Raji (cell line): ENCODE results near the gene IL17RA.

Experiments used
- POLR2A ChIP-seq: IDR thresholded peaks from 2 replicates; pipeline ENCODE4 v1.6.1; 2011; ENCODE audit warnings: low read depth, low read length, control low read depth; ENCODE audit not compliant: insufficient read depth

Gene IL17RA

DNA sequence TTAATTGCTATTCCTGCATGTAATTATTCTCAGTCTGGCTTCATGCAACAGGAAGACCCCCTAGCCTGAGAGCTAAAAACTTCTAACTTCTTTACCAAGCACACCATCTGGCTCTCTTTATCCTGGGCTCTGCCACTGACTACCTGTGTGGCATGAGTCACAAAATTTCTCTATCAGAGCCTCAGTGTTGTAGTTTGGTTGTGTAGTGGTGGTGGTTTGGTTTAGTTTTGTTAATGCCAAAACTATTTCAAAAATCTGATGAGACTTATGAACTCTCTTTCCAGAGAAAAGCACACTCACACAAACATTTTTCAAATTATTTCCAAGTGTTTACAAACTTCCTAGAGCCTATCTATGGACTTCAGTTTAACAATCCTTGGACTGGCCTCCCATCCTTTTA is 7.5 kb upstream of the IL17RA start:
- TF ChIP-seq POLR2A = no peak

DNA sequence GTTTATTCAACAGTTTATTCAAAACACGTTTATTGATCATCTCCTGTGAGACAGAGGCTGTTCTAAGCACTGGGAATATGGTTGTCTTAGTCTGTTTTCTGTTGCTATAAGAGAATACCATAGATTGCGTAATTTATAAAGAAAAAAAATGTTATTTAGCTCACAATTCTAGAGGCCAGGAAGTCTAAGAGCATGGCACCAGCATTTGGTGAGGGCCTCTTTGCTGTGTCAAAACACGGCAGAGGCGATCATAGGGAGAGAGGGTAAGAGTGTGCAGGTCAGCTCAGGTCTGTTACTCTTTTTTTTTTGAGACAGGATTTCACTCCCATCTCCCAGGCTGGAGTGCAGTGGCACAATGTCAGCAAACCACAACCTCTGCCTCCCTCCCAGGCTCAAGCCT is 5.2 kb upstream of the IL17RA start:
- TF ChIP-seq POLR2A = no peak

DNA sequence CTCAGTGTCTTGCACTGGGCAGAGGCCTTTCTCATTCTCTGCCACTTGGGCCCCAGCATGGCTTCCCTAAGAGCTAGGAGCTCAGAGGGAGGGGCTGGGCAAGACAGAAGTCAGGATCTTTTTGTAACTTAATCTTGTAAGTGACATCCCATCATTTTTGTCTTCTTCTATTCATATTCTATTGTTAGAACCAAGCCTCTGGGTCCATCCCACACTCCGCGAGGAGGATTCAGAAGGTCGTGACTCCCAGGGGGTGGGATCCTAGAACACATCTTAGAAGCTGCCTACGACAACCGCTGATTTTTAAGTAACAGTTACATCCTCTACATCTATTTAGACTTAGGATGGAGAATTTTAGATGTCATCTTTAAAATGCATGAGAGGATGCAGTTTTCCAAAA is 1.5 kb upstream of the IL17RA start:
- no peak for TF ChIP-seq POLR2A

DNA sequence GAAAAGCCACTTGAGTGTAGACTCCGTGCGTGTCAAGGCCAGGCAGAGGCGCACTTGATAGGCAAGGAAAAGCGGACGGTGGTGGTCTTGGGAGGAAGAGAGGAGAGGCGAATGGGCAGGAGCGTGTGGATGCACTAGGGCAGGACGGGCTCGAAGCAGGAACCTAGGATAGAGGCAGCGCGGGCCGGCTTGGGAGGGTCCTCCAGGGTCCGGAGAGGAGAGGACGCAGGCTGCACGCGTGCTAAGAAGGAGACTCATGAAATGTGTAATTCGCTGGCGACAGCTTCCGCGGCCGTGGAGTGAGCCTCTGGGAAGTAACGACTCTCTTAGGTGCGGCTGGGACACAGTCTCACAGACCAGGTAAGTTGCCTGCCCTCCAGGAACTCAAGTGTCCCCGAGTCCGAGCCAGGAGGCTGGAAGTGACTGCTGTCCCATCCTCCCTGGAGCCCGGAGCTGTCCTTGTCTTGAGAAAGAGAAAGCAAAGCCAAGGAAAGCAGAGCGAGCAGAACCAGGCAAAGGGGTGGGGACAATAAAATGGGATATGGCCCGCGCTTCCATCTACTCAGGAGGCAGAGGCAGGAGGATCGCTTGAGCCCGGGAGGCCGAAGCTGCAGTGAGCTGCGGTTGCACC is 874 bp upstream of the IL17RA start:
- no peak for TF ChIP-seq POLR2A

GRCh38 chr22:17085277-17086181 is 729 bp downstream of the IL17RA start:
- no peak for TF ChIP-seq POLR2A

GRCh38 chr22:17086296-17086695 is 1.5 kb downstream of the IL17RA start:
- no peak for TF ChIP-seq POLR2A

GRCh38 chr22:17086788-17087497 is 2.1 kb downstream of the IL17RA start:
- TF ChIP-seq POLR2A = no peak

DNA sequence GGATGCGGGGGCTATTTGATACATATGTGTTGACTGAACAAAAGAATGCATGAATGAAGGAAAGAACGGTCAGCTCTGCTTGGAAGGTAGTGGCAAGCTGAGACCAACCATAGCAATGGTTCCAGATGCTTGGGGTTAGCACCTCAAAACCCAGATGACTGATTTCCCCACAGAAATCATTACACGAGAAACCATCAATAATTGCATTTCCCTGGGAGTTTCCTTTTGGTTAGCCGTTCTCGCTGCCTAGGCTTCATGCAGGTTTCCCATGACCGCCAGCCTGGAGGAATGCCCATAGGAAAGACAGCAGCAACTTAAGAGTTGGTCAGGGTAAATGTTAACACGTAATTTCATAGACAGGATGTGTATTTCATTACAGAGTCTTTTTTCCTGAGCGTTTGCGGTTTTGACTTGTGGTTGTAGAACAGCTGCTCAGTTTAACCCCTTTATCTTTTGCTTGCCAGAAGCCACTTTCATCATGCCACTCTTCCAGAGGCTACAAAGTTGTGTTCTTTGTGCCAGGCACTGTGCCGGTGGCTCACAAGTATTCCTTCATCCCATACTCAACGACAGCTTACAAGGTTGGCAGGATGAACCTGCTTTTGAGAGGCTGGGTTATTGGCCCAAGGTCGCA is 2.8 kb downstream of the IL17RA start:
- no peak for TF ChIP-seq POLR2A

- TF ChIP-seq POLR2A = no peak
Measured at GRCh38 chr22:17090550-17090949, 5.8 kb downstream of the IL17RA start.

DNA sequence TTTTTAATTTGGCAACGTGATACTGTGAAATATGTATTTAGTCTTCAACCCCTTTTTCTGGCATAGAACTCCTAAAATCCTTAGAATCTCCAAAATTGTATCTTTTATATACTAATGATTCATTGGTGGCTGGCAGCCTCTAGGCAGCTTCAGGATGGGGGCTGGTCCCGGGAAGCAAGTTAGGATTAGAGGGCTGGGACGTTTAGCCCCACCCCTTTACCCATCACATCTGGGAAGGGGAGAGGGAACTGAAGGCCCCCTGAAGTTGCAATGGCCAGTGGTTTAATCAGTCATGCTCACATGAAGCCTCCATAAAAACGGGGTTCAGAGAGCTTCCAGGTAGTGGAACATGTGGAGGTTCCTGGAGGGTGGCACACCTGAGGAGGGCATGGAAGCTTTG is 7.1 kb downstream of the IL17RA start:
- TF ChIP-seq POLR2A = no peak

- no peak for TF ChIP-seq POLR2A
Measured at GRCh38 chr22:17093081-17093480, 8.3 kb downstream of the IL17RA start.

- TF ChIP-seq POLR2A = no peak
Measured at GRCh38 chr22:17095538-17095937, 10.7 kb downstream of the IL17RA start.

GRCh38 chr22:17096071-17096470 is 11.3 kb downstream of the IL17RA start:
- TF ChIP-seq POLR2A = no peak

- TF ChIP-seq POLR2A = no peak
Measured at GRCh38 chr22:17097062-17097461, 12.3 kb downstream of the IL17RA start.

- TF ChIP-seq POLR2A = no peak
Measured at GRCh38 chr22:17097701-17098100, 12.9 kb downstream of the IL17RA start.
